ENCODE measurements around the gene GTF2H4.
"Not testable (repeated sequence)": the region's sequence is repeated elsewhere in the genome, so short reads cannot be mapped to it uniquely, and the experiment has no call there.

GRCh38 chr6:30869241-30869749 lies 38.7 kb upstream of the GTF2H4 start:
- TF ChIP-seq CTCF, POLR2A (IDR thresholded peaks at IDR 0.05): not testable (repeated sequence)

Data from thyroid gland (tissue), 4 donors.